Kidney epithelial cell (primary cell): Measurements from ENCODE around the gene CELF2. TPM values are rescaled to one million over a fixed set of nuclear protein-coding genes. Genes with fewer than 3 reads are reported as not detected.
"Not testable (repeated sequence)": the region's sequence is repeated elsewhere in the genome, so short reads cannot be mapped to it uniquely, and the experiment has no call there.

ENCODE experiments used
- DNase-seq: peaks from one replicate; pipeline ENCODE4 v3.0.0-alpha.2; 2010; ENCODE audit warnings: low read depth
- H3K27me3 ChIP-seq: 2 replicates; pipeline ENCODE4 v1.6.0; 2011; ENCODE audit warnings: low read length; ENCODE audit not compliant: control insufficient read depth, insufficient read depth
- H3K36me3 ChIP-seq: 2 replicates; pipeline ENCODE4 v1.5.1; 2011; ENCODE audit warnings: low read length; ENCODE audit not compliant: control insufficient read depth, insufficient read depth
- H3K4me3 ChIP-seq: 2 replicates; pipeline ENCODE4 v1.5.1; 2011; ENCODE audit warnings: low read depth, mild to moderate bottlenecking, control low read depth, low read length
- CTCF ChIP-seq: IDR thresholded peaks from 2 replicates; pipeline ENCODE4 v1.5.1; 2011; ENCODE audit warnings: mild to moderate bottlenecking, moderate library complexity, low read length, control low read depth, inconsistent platforms; ENCODE audit not compliant: insufficient read depth, poor library complexity, severe bottlenecking
- total RNA-seq: library from RNA; depleted of rRNA; stranded (reverse); fragments of >200 nt; gene quantifications from 2 replicates; pipeline ENCODE4 v1.2.3, GENCODE V29; 2015

CELF2 gene
- total RNA-seq, 1 donor from 2014 or later = 15.2 TPM

- DNase-seq = no peak
- no peak for TF ChIP-seq CTCF
- Histone ChIP-seq H3K27me3 (no peaks in the 10 kb centered on the region), H3K36me3 (no peaks in the 10 kb centered on the region), H3K4me3 (no peak overlapping the region)
Observed at GRCh38 chr10:11183015-11183414, 165.3 kb downstream of the CELF2 start.

GRCh38 chr10:11184093-11184492 is 166.4 kb downstream of the CELF2 start:
- H3K4me3 ChIP-seq = no peak overlapping the region
- DNase-seq = no peak
- no peaks in the 10 kb centered on the region for H3K36me3 ChIP-seq
- no peaks in the 10 kb centered on the region for H3K27me3 ChIP-seq
- TF ChIP-seq CTCF = no peak

- H3K4me3 ChIP-seq, DNase-seq, H3K36me3 ChIP-seq, H3K27me3 ChIP-seq: not testable (repeated sequence)
Observed at GRCh38 chr10:11185128-11185665, 167.5 kb downstream of the CELF2 start.

- no peaks in the 10 kb centered on the region for H3K36me3 ChIP-seq
- no peak overlapping the region for H3K4me3 ChIP-seq
- TF ChIP-seq CTCF = no peak
- no peaks in the 10 kb centered on the region for H3K27me3 ChIP-seq
- no peak for DNase-seq
Observed at GRCh38 chr10:11186374-11186773, 168.7 kb downstream of the CELF2 start.

GRCh38 chr10:11189582-11190376 is 172.1 kb downstream of the CELF2 start:
- no peak overlapping the region for H3K4me3 ChIP-seq
- TF ChIP-seq CTCF = no peak
- no peaks in the 10 kb centered on the region for H3K27me3 ChIP-seq
- DNase-seq = no peak
- H3K36me3 ChIP-seq = no peaks in the 10 kb centered on the region

- no peak for DNase-seq
- H3K4me3 ChIP-seq = no peak overlapping the region
- no peak for TF ChIP-seq CTCF
- no peaks in the 10 kb centered on the region for H3K36me3 ChIP-seq
- no peaks in the 10 kb centered on the region for H3K27me3 ChIP-seq
Observed at GRCh38 chr10:11191190-11191589, 173.5 kb downstream of the CELF2 start.
